ENCODE measurements around the gene GHRH.

GHRH gene

GRCh38 chr20:37202267-37202943 lies 59.2 kb downstream of the GHRH start:
- FAIRE-seq, result peak; percentile 67

DNA sequence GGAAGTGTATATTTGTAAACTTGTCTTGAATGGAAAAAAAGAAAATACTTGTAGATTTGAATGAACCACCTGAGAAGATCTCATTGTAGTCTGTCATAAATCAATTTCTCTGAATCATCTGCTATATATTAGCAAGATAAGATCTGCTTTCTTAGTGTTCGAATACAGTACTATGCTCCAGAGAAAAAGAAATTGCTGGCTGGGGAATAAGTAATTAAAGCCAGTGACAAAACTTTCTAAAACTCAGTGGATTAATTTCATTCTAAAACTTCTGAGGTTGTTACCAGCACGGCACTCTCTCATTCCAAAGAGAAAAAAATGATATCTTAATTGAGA lies 59.8 kb downstream of the GHRH start:
- FAIRE-seq, result no peak

Data from TTC549 (cell line).